Measurements from ENCODE around the gene TTLL12. TPM values are rescaled to one million over a fixed set of nuclear protein-coding genes. Genes with fewer than 3 reads are reported as not detected.

The TTLL12 gene
- total RNA-seq, 4 donors from 2014 or later = 65.9 to 85.5 (median 72.8) TPM

DNA sequence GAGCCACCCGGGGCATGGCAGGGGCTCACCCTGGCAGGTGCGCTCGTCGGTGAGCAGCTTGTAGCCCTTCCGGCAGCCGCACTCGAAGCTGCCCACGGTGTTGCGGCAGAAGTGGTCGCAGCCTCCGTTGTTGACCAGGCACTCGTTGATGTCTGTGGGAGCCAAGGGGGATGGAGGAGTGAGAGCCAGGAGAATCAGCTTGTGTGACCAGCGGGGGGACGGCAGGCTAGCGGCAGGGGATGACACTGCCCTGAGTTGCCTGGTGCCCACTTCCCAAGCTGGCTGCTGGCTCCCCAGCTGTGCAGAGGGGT is 44.7 kb upstream of the TTLL12 start:
- H3K4me3 ChIP-seq (ENCODE audit: low read depth, poor library complexity, severe bottlenecking) = no peak overlapping the region
- 80 to 82% methylated on average over 13 to 15 of the region's 15 CpGs for WGBS, 2 donors
- TF ChIP-seq POLR2A (IDR thresholded peaks at IDR 0.05) (no peak), CTCF (IDR thresholded peaks at IDR 0.05) (no peak)
- intact Hi-C loops (cut with DNase I; ENCODE audit: low total_unique reads) = no loop called here
- DNase-seq (ENCODE audit: low spot score in 2 of 2) = no peak

DNA sequence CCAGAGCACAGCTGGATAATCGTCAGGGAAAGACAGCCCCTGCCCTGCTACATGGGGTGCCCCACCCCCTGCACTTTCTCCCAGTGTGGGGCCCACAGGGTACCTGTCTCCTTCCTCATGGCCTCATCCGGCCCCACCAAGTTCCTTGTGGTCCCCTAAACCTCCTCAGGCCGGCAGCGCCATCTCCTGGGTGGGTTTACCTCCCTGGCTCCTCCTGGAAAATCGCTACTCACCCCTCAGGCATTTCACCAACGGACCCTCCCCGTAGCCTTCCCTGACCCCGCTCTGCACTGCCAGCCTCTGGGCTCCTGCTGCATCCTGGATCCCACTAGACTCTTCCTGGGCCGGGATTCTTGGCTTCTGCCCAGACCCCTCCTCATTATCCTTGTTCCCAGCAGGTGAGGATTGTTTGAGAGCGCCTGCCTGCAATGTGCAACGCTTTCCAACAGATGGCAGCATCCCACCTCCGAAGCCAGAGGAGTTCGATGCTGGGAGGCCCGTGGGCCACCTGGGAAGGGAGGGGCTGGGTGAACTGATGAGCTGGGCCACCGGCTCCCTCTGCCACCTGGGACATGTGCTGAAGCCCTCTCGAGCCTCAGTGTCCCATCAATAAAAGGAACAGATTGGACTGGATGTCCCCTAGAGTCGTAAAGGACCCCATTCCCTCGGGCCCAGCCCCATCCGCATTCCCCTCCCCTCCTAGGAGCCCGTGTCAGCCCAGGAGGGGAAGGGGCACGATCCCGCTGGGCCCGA is 44.2 kb upstream of the TTLL12 start:
- peak in 1 of 2 donors; percentile 21 for DNase-seq (ENCODE audit: low spot score in 2 of 2)
- TF ChIP-seq CTCF (IDR thresholded peaks at IDR 0.05) (no peak), POLR2A (IDR thresholded peaks at IDR 0.05) (no peak)
- no peak overlapping the region for H3K4me3 ChIP-seq (ENCODE audit: low read depth, poor library complexity, severe bottlenecking)
- WGBS, 2 donors = 17 to 18% methylated on average over 21 to 23 of the region's 23 CpGs
- intact Hi-C loops (cut with DNase I; ENCODE audit: low total_unique reads) = no loop called here

GRCh38 chr22:43230571-43230970 is 43.6 kb upstream of the TTLL12 start:
- intact Hi-C loops (cut with DNase I; ENCODE audit: low total_unique reads) = no loop called here
- TF ChIP-seq CTCF (IDR thresholded peaks at IDR 0.05) (no peak), POLR2A (IDR thresholded peaks at IDR 0.05) (no peak)
- H3K4me3 ChIP-seq (ENCODE audit: low read depth, poor library complexity, severe bottlenecking) = no peak overlapping the region
- 61 to 80% methylated on average over 5 to 9 of the region's 9 CpGs for WGBS, 2 donors
- no peak for DNase-seq (ENCODE audit: low spot score in 2 of 2)

DNA sequence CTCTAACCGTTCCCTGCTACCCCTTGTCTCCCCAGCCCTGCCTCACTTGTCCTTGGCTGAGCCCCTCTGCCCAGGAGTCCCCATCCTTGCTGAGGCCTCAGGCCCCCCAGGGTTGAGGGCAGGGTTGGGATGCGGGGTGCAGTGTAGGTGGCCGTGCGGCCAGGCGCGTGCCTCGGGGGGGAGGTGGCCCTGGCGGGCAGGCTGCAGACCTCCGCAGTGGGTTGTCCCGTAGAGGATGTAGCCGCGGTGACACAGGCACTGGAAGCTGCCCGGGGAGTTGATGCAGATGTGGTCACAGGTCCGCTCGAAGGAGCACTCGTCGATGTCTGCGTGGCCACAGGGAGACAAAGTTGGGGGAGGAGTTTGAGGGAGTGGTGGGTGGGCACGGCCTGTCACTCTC is 41.9 kb upstream of the TTLL12 start:
- 85 to 92% methylated on average over 17 to 19 of the region's 19 CpGs for WGBS, 2 donors
- intact Hi-C loops (cut with DNase I; ENCODE audit: low total_unique reads) = no loop called here
- TF ChIP-seq POLR2A (IDR thresholded peaks at IDR 0.05) (no peak), CTCF (IDR thresholded peaks at IDR 0.05) (no peak)
- DNase-seq (ENCODE audit: low spot score in 2 of 2) = no peak
- no peak overlapping the region for H3K4me3 ChIP-seq (ENCODE audit: low read depth, poor library complexity, severe bottlenecking)

DNA sequence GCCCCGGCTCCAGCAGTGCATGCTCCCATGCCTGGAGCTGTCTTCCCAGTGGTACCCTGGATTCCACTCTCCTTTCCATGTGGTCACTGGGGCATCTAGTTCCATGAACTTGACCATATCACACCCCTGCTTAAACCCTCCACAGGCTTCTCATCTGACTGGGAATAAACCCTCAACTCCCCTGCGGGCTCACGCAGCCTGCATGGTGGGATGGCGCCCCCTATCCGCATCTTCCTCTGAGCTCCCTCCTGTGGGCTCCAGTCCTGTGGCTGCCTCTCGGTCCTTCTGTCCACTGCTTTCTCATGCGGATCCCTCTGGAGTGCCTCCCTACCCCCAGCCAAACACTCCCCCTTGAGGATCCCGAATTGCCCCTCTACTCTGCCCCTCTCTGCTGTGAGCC is 41.4 kb upstream of the TTLL12 start:
- no peak for DNase-seq (ENCODE audit: low spot score in 2 of 2)
- intact Hi-C loops (cut with DNase I; ENCODE audit: low total_unique reads) = no loop called here
- no peak overlapping the region for H3K4me3 ChIP-seq (ENCODE audit: low read depth, poor library complexity, severe bottlenecking)
- TF ChIP-seq CTCF (IDR thresholded peaks at IDR 0.05) (no peak), POLR2A (IDR thresholded peaks at IDR 0.05) (no peak)
- WGBS, 2 donors = 79 to 84% methylated on average over 8 of the region's 8 CpGs

GRCh38 chr22:43227239-43227630 is 40.3 kb upstream of the TTLL12 start:
- intact Hi-C loops (cut with DNase I; ENCODE audit: low total_unique reads) = no loop called here
- WGBS, 2 donors = 51 to 53% methylated on average over 15 to 16 of the region's 17 CpGs
- TF ChIP-seq POLR2A (IDR thresholded peaks at IDR 0.05) (no peak), CTCF (IDR thresholded peaks at IDR 0.05) (no peak)
- DNase-seq (ENCODE audit: low spot score in 2 of 2) = no peak
- H3K4me3 ChIP-seq (ENCODE audit: low read depth, poor library complexity, severe bottlenecking) = no peak overlapping the region

Data from lower leg skin (tissue), 4 donors.